Endothelial cell of umbilical vein (primary cell): ENCODE data around the gene SLC5A11. TPM values are rescaled to one million over a fixed set of nuclear protein-coding genes. Genes with fewer than 3 reads are reported as not detected.

Source experiments
- BruUV-seq: library from RNA; stranded (reverse); fragments of 400-500 nt; replicated peaks from 2 replicates; lab custom pipeline; 2021; lab: Mats Ljungman, UMichigan
- CTCF ChIA-PET: fragments of 300-600, 350-600 bp; sonication (Branson Sonifier 250); formaldehyde crosslinking; loops from one replicate; lab custom pipeline; 2021; ENCODE audit warnings: antibody characterized with exemption, inconsistent platforms; lab: Charles Lee
- POLR2A ChIA-PET: fragments of 300-600, 350-600 bp; sonication (Branson Sonifier 250); formaldehyde crosslinking; loops from one replicate; lab custom pipeline; 2021; ENCODE audit warnings: antibody characterized with exemption, inconsistent platforms; lab: Charles Lee
- DNase-seq: peaks from one replicate; pipeline ENCODE4 v3.0.0-alpha.2; 2011; ENCODE audit warnings: low read depth, low spot score
- FAIRE-seq: peaks from 2 replicates; lab custom pipeline; 2011; peaks lifted over from hg19 to GRCh38; lab: Jason Lieb, UNC
- H2AFZ ChIP-seq: 2 replicates; pipeline ENCODE4 v1.6.0; 2012; ENCODE audit warnings: low read depth, low read length, control low read depth, inconsistent platforms
- H3K27ac ChIP-seq: 2 replicates; pipeline ENCODE4 v1.5.1; 2011; ENCODE audit warnings: low read depth, mild to moderate bottlenecking, control low read depth, low read length, moderate library complexity; ENCODE audit not compliant: insufficient read depth
- H3K27me3 ChIP-seq, 2 experiments: 2 replicates each; pipeline versions ENCODE4 v1.6.0 to v1.6.1; 2011; ENCODE audit warnings: low read length in 2 of 2, mixed read lengths in 1 of 2; ENCODE audit not compliant: control insufficient read depth in 2 of 2, insufficient read depth in 2 of 2
- H3K36me3 ChIP-seq, 2 experiments: 2 replicates in 1 of 2; 3 replicates in 1 of 2; pipeline ENCODE4 v1.5.1; 2011; ENCODE audit warnings: low read length in 2 of 2, mild to moderate bottlenecking in 1 of 2, moderate library complexity in 1 of 2; ENCODE audit not compliant: control insufficient read depth in 2 of 2, insufficient read depth in 2 of 2; ENCODE audit errors: extremely low read depth in 1 of 2
- H3K4me1 ChIP-seq: 3 replicates; pipeline ENCODE4 v1.5.1; 2011; ENCODE audit warnings: mild to moderate bottlenecking, low read length; ENCODE audit not compliant: control insufficient read depth, insufficient read depth; ENCODE audit errors: extremely low read depth
- H3K4me2 ChIP-seq: 2 replicates; pipeline ENCODE4 v1.6.1; 2011; ENCODE audit warnings: low read length, control low read depth, mixed read lengths; ENCODE audit not compliant: insufficient read depth
- H3K4me3 ChIP-seq, 3 experiments: fragments of 200-600 bp in 1 of 3; sonication (generic), shearing (Covaris generic) in 1 of 3; replicated peaks in 1 of 3; 2 replicates each; pipeline ENCODE4 v1.5.1; 2011 to 2016; ENCODE audit warnings: control low read depth in 3 of 3, low read length in 3 of 3, mild to moderate bottlenecking in 2 of 3, inconsistent platforms in 1 of 3, low read depth in 1 of 3, moderate library complexity in 1 of 3; ENCODE audit not compliant: insufficient read depth in 1 of 3
- H3K79me2 ChIP-seq: 2 replicates; pipeline ENCODE4 v1.6.0; 2012; ENCODE audit warnings: low read length, inconsistent platforms; ENCODE audit not compliant: control insufficient read depth, insufficient read depth
- H3K9ac ChIP-seq: replicated peaks from 2 replicates; pipeline ENCODE3; 2011; ENCODE audit warnings: low read length, control low read depth; ENCODE audit not compliant: insufficient read depth; ENCODE audit errors: extremely low read depth
- H3K9me1 ChIP-seq: replicated peaks from 3 replicates; pipeline ENCODE4 v1.6.0; 2011; ENCODE audit warnings: mild to moderate bottlenecking, low read length; ENCODE audit not compliant: control insufficient read depth, insufficient read depth; ENCODE audit errors: extremely low read depth
- H3K9me3 ChIP-seq: replicated peaks from 2 replicates; pipeline ENCODE4 v1.5.1; 2012; ENCODE audit warnings: low read length, inconsistent platforms; ENCODE audit not compliant: control insufficient read depth, insufficient read depth
- H4K20me1 ChIP-seq: replicated peaks from 2 replicates; pipeline ENCODE3; 2011; ENCODE audit warnings: mild to moderate bottlenecking, low read length; ENCODE audit not compliant: control insufficient read depth, insufficient read depth; ENCODE audit errors: extremely low read depth
- CTCF ChIP-seq, 2 donors: IDR thresholded peaks; 1 replicate in 1 of 2; 2 replicates in 1 of 2; pipeline ENCODE4 v1.5.1; 2011; ENCODE audit warnings: low read length in 2 of 2, mild to moderate bottlenecking in 2 of 2, moderate library complexity in 2 of 2, control low read depth in 1 of 2, inconsistent platforms in 1 of 2, low read depth in 1 of 2; ENCODE audit not compliant: insufficient read depth in 1 of 2; ENCODE audit errors: extremely low read depth in 1 of 2
- EZH2 ChIP-seq: IDR thresholded peaks from 2 replicates; pipeline ENCODE4 v1.6.1; 2012; ENCODE audit warnings: borderline replicate concordance, low read depth, mild to moderate bottlenecking, moderate library complexity, low read length, inconsistent platforms; ENCODE audit not compliant: severe bottlenecking
- FOS ChIP-seq: IDR thresholded peaks from 2 replicates; pipeline ENCODE4 v1.6.1; 2011; ENCODE audit warnings: mild to moderate bottlenecking, low read length, moderate library complexity, borderline replicate concordance; ENCODE audit not compliant: insufficient read depth
- GATA2 ChIP-seq: IDR thresholded peaks from 2 replicates; pipeline ENCODE4 v1.7.0; 2011; ENCODE audit warnings: low read depth, mild to moderate bottlenecking, moderate library complexity, mixed read lengths, low read length; ENCODE audit not compliant: insufficient read length, insufficient read depth
- JUN ChIP-seq: IDR thresholded peaks from 2 replicates; pipeline ENCODE4 v1.6.1; 2011; ENCODE audit warnings: borderline replicate concordance, low read depth; ENCODE audit not compliant: insufficient read length, insufficient read depth
- MYC ChIP-seq: IDR thresholded peaks from one replicate; pipeline ENCODE4 v1.6.1; 2011; ENCODE audit warnings: mild to moderate bottlenecking, low read depth, low read length
- POLR2A ChIP-seq: IDR thresholded peaks from 2 replicates; pipeline ENCODE4 v1.6.1; 2012; ENCODE audit warnings: low read depth, mild to moderate bottlenecking, control low read depth, low read length
- POLR2AphosphoS5 ChIP-seq: IDR thresholded peaks from 2 replicates; pipeline ENCODE4 v1.6.1; 2012; ENCODE audit warnings: low read depth, mild to moderate bottlenecking, control low read depth, low read length, moderate library complexity; ENCODE audit not compliant: insufficient read depth
- dilution Hi-C: fragments of 300-500 bp; cut with MboI; formaldehyde crosslinking; loops from one replicate; pipeline ENCODE4 v1.15.0; 2019; ENCODE audit warnings: low sequenced_read_pairs; ENCODE audit not compliant: extremely low pct_ligation_motif_present
- intact Hi-C: fragments of 100-400 bp; cut with micrococcal nuclease; formaldehyde crosslinking; loops from one replicate; pipeline ENCODE4 v1.10.0; 2022
- polyA plus RNA-seq, 4 experiments: library from polyadenylated mRNA; depleted of rRNA in 3 of 4; stranded (reverse) in 3 of 4; unstranded in 1 of 4; fragments of >200 nt; gene quantifications; 2 replicates each; pipeline versions ENCODE4 v1.2.1 to v1.2.3, GENCODE V29; 2011 to 2012; ENCODE audit warnings: missing spikeins in 1 of 4
- total RNA-seq: library from RNA; stranded (reverse); gene quantifications from 2 replicates; pipeline ENCODE4 v1.2.3, GENCODE V29; 2021
- TF ChIP-seq, protein P1 (sequence below): IDR thresholded peaks from 2 replicates; pipeline ENCODE4 v1.6.1; 2011; ENCODE audit not compliant: insufficient read depth, insufficient read length

The SLC5A11 gene
- total and polyA plus RNA-seq, 2 donors (not counting 3 experiments of a cell fraction or from before 2014, with no cell fraction given), result 0.12 TPM; not detected in 1

GRCh38 chr16:24863582-24864437 is 18.0 kb downstream of the SLC5A11 start:
- Histone ChIP-seq H3K9ac (no peak overlapping the region), H3K4me1 (no peaks in the 10 kb centered on the region), H3K9me1 (no peaks in the 10 kb centered on the region), H3K27ac (no peak overlapping the region), H4K20me1 (no peaks in the 10 kb centered on the region), H3K4me2 (no peak overlapping the region), H3K4me3 (no peak overlapping the region), H3K79me2 (no peaks in the 10 kb centered on the region), H3K36me3 (no peaks in the 10 kb centered on the region), H3K27me3 (no peaks in the 10 kb centered on the region), H3K9me3 (no peaks in the 10 kb centered on the region), H2AFZ (no peak overlapping the region)
- no peak for TF ChIP-seq POLR2AphosphoS5
- no peak for TF ChIP-seq GATA2
- no peak for TF ChIP-seq POLR2A
- TF ChIP-seq EZH2, result no peak
- ChIA-PET CTCF (interaction anchor here (0.8 to 1.9 kb wide), 3 partner anchors 12 to 42 kb away, joined by 3 to 5 read pairs (median 5); no protein-coding TSS in a partner anchor), POLR2A (no interaction called here)
- DNase-seq, result no peak
- intact Hi-C loops, result no loop called here
- dilution Hi-C loops, result no loop called here
- BruUV-seq, result no TSS peak
- FAIRE-seq, result no peak

- DNase-seq (no peak), FAIRE-seq (no peak)
- intact Hi-C loops (no loop called here), dilution Hi-C loops (no loop called here)
- H3K27me3 ChIP-seq, result no peaks in the 10 kb centered on the region
- no peak overlapping the region for H3K4me2 ChIP-seq
- no peak overlapping the region for H3K4me3 ChIP-seq
- no peak overlapping the region for H3K27ac ChIP-seq
- CTCF ChIA-PET, result no interaction called here
- no peaks in the 10 kb centered on the region for H3K79me2 ChIP-seq
- H3K9me3 ChIP-seq, result no peaks in the 10 kb centered on the region
- BruUV-seq, result no TSS peak
- H3K9me1 ChIP-seq, result no peaks in the 10 kb centered on the region
- H3K4me1 ChIP-seq, result no peaks in the 10 kb centered on the region
- peaks cover 2% of the 10 kb centered on the region for H4K20me1 ChIP-seq
- H3K36me3 ChIP-seq, result no peaks in the 10 kb centered on the region
- no peak overlapping the region for H2AFZ ChIP-seq
- TF ChIP-seq POLR2AphosphoS5, result no peak
- TF ChIP-seq MYC, result no peak
- no peak for TF ChIP-seq JUN
- TF ChIP-seq FOS, result no peak
- no peak for TF ChIP-seq POLR2A
- TF ChIP-seq, protein P1, sequence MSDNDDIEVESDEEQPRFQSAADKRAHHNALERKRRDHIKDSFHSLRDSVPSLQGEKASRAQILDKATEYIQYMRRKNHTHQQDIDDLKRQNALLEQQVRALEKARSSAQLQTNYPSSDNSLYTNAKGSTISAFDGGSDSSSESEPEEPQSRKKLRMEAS, result no peak
- TF ChIP-seq CTCF (IDR thresholded peaks at IDR 0.05; ENCODE audit: extremely low read depth in 1 of 2, insufficient read depth in 1 of 2, low read depth in 1 of 2, low read length in 2 of 2), result no peak
- TF ChIP-seq EZH2, result no peak
- no peak for TF ChIP-seq GATA2
- POLR2A ChIA-PET, result interaction anchor here (0.7 kb wide), 1 partner anchor 312 kb away, joined by 7 read pairs; no protein-coding TSS in a partner anchor
- no peak overlapping the region for H3K9ac ChIP-seq
Measured at GRCh38 chr16:24869033-24869432, 23.3 kb downstream of the SLC5A11 start.
